GM21786 (cell line): Measurements from ENCODE around the gene FHOD3.

Experiments
- ATAC-seq: cut with Tn5 transposase; IDR thresholded peaks from one replicate; pipeline ENCODE4 v1.9.1; 2021; ENCODE audit not compliant: unreplicated experiment

Gene FHOD3

DNA sequence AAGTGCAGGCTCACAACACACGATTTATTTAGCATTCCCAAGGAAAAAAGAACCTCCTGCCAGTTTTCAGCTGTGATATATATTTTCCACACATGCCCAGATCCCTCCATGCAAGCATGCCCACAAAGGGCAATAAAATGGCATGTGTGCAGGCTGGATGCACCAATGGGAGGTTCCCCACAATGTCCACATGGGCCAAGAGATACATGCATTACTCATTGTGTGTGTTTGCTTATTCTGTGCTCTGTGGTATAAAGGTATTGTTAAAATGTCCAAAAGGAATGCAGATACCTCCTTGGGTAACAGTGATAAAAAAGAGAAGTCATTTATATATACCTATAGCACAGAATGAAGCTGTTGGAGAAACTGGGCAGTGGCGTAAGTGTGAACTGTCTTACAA, 207.4 kb downstream of the FHOD3 start:
- no peak for ATAC-seq

- no peak for ATAC-seq
These were observed 208.2 kb downstream of the FHOD3 start for GRCh38 chr18:36505665-36506064.

DNA sequence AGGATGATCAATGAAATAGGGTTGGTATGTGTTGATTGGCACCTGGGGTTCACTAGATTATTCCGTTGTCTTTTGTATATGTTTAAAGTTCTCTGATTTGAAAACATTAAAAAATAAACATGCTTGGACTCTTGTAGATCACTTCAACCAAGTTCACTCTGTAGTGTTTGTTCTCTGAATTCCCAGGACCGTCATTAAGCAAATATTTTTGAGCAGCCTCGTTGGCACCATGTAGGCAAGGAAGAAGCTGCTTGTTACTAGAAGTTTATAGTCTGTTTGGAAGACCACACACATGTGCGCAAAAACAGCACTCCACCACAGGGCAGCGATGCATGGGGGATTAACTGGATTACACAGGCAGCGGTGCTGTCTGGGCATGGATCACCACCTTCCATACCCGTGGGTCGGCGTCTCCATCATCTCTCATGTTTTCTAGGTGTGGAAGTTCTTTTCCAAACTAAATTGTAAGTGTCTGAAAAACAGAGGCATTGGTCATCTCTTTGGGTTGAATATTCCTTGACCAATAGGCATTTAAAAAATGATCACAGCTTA, 212.2 kb downstream of the FHOD3 start:
- no peak for ATAC-seq

- no peak for ATAC-seq
These were observed 214.4 kb downstream of the FHOD3 start for GRCh38 chr18:36511791-36512352.

DNA sequence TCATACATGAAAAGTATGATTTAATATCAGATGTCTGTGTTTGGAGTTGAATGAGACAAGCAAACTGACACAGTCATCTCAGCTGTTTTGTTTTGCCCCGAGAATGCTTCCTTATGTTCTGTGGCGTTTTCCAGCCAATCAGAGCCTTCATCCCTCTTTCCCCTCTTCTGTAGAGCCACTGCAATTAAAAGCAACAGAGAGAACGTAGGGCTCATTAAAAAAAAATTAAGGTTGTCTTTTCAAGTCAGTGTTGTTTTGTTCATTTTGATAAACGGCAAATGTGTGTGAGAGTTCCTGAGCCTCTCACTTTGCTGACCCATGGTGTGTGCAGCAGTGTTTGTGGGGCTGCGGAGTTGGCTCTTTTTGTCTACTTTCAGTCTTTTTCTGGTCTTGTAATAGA, 216.0 kb downstream of the FHOD3 start:
- no peak for ATAC-seq

GRCh38 chr18:36514778-36515177, 217.3 kb downstream of the FHOD3 start:
- no peak for ATAC-seq

GRCh38 chr18:36516258-36516657, 218.7 kb downstream of the FHOD3 start:
- ATAC-seq = no peak

DNA sequence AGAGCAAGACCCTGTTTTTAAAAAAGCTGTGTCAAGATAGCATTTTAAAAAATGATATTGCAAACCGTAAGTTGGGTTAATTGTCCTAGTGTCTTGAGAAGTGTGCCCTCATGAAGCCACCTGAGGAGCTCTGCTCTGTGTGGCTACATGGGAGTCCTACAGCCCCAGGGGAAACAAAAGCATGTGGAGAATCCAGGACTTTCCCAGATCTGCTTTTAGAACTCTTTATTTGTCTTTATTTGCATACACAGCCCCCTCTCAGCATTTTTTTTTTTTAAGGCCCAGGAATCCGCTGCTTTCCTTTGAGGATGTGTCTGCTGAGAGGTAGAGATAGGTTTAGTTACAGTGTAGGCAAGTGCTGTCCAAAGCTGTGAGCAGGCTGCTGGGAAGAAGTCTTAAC, 219.2 kb downstream of the FHOD3 start:
- no peak for ATAC-seq

DNA sequence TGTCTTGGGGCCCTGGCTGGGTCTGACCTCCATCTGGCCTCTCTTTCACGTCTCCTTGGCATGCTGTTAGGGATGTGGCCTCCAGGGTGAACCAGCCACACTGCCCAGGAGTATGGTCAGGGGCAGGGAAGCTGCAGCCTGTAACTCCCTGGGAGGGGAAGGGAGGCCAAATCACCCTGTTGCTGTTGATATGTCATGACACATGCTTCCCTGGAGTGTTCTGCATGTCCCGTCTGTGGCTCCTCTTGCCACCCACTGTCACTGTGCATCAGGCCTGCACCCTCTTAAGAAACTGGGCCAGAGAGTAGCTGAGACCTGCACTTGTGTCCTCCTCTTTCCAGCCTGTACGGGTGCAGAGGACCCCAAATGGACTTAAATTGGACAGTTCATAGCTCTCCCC, 221.3 kb downstream of the FHOD3 start:
- ATAC-seq = no peak

DNA sequence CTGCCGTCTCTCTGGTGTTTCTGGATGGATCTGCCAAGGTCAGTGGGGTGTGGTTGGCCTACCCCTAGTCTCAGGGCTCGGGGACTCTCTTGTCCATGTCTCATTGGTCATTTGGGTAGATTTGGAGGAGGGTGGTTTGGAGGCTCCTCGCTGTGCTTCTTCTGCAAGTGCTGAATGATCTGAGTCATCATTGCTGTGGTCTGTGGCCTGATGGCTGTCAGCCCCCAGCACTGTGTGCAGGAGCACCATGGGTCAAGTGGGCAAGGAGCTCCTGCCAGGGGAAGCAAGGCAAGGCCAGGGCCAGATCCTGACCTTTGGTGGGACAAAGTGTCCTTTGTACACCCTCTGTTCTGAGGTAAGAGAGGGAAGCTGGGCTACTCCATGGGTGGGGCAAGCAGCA, 221.8 kb downstream of the FHOD3 start:
- ATAC-seq = peak; percentile 60

- ATAC-seq = no peak
These were observed 225.0 kb downstream of the FHOD3 start for GRCh38 chr18:36522509-36522908.

GRCh38 chr18:36525913-36526312, 228.4 kb downstream of the FHOD3 start:
- no peak for ATAC-seq

DNA sequence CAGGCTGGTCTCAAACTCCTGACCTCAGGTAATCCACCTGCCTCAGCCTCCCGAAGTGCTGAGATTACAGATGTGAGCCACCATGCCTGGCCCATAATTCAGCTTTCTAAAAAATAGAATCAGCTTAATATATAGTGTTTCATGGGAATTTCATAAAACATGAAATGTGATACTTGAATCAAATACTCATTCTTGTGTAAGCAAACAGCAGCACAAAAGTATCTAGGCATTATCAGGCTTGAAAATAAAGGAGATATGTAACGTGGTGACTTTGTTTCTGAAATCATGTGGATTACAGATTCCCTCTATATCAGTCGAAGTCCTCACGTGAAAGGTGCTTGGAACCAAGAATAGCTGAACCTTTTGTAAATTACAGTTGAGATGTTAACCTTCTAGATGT, 229.1 kb downstream of the FHOD3 start:
- no peak for ATAC-seq

GRCh38 chr18:36527051-36527450, 229.5 kb downstream of the FHOD3 start:
- ATAC-seq = no peak

GRCh38 chr18:36527740-36528455, 230.4 kb downstream of the FHOD3 start:
- ATAC-seq = no peak

- ATAC-seq = no peak
These were observed 232.2 kb downstream of the FHOD3 start for GRCh38 chr18:36529747-36530146.

- no peak for ATAC-seq
These were observed 233.3 kb downstream of the FHOD3 start for GRCh38 chr18:36530676-36531405.

GRCh38 chr18:36531636-36532035, 234.1 kb downstream of the FHOD3 start:
- ATAC-seq = no peak

DNA sequence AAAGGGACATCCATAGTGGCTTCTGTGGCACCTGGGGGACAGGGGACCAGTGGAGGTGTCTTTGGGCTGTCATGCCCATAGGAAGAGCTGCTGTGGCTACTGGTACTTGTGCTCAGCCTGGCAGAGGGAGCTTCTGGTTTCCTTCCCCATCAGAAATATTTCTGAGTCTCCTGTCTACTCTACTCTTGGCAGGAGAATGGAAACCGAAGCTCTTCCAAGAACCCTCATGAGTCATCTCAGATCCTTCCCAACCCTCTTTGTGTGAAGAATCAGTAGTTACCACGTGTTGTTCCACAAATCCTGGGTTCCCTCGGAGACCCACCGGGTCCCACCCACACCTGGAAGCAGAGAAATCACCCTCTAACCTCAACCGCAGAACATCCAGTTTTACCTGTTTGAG, 234.9 kb downstream of the FHOD3 start:
- ATAC-seq = no peak

DNA sequence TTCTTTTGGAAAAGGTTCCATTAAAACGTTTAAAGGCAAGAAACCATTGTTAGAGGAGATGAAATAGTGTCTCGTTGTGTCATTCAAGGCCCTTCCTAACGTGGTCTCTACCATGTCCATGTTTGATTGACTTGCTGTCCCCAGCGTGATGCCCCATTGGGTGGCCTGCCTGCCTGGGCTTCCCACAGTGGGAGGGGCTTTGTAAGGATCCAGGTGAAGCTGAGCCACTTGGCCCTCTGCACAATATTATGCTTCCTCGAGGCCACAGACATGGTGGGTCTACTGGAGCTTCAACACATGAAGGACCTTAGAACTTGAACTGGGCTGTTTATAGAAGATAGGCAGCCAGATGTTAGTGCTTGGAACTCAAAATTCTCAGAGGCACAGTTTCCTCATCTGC, 235.3 kb downstream of the FHOD3 start:
- ATAC-seq = no peak

DNA sequence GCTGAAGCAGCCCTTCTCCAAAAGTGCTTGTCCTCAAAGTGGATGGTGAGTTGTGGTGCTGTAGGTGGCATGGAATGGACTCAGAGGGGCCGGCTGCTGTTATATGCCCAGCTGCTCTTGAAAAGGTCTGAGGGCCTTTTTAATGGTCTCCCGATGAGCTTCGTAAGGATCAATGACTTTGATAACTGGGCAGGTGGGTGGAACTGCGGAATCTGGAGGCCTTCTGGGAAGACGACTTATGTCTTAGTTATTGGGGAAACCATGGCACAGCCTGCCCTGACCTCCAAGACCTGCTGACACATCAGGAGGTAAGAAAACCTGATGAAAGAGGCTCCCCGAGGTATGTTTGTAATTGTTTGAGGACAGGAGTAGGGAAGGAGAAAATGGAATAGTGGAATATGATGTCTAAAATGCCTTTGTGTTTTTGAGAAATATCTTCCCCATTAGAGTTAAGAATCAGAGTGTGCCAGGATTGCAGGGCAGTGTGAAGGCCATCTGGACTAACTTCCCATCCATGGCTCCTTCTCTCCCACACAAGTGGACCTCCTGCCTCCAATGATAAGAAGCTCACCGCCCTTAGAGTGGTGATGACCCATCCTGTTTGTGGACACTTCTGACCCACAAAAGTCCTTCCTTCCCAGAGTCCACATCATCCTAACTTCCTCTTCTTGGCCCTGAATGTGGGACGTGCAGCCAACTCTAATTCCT, 236.1 kb downstream of the FHOD3 start:
- ATAC-seq = no peak
